ENCODE data around the gene NFATC1. TPM values are rescaled to one million over a fixed set of nuclear protein-coding genes. Genes with fewer than 3 reads are reported as not detected.

Gene NFATC1
- total RNA-seq, 1 donor from 2014 or later: 5.6 TPM

DNA sequence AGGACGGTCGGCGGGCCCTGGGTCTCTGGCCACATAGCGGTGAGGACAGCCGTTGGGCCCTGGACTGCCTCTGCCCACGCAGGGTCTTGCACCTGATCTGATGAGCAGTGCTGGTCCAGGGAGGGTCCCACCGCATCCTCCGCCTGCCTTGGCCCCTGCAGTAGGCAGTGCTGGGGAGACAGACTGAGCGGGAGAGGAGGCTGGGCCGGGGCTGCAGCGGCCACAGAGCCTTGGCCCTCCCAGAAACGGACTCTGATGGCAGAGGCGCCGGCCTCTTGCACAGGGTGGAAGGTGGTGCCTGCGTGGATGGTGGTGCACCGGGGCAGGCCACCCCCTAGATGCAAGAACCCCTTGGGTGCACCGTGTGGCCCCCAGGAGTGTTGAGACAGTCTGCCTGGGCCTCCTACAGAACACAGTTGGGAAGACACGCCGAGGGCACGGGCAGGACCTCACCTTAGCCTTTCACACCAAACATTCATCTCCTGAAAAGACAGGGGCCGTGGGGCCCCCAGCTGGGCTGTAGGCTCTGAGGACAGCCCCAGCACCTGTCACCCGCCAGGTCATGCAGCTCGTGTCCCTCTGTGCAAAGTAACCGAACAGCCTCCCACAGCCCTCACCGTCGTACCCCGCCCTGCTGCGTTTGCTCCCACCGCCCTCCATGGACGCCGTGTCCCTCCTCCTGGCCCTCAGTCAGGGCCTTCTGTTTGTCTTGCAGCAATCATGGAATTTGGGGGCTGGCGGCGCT lies 36.8 kb downstream of the NFATC1 start:
- no peaks in the 10 kb centered on the region for H3K27me3 Mint-ChIP-seq
- no peak for DNase-seq (ENCODE audit: low spot score, unreplicated experiment)
- H3K9me3 Mint-ChIP-seq (ENCODE audit: low read depth): no peaks in the 10 kb centered on the region
- no peaks in the 10 kb centered on the region for H3K36me3 Mint-ChIP-seq (ENCODE audit: insufficient read depth)
- no peak overlapping the region for H3K4me3 Mint-ChIP-seq (ENCODE audit: low read depth)
- H3K4me1 Mint-ChIP-seq (ENCODE audit: low read depth): no peaks in the 10 kb centered on the region
- no peak overlapping the region for H3K27ac Mint-ChIP-seq
- no peak for TF ChIP-seq CTCF (IDR thresholded peaks at IDR 0.05; ENCODE audit: unreplicated experiment)

GRCh38 chr18:79433431-79433830 lies 37.7 kb downstream of the NFATC1 start:
- no peak for TF ChIP-seq CTCF (IDR thresholded peaks at IDR 0.05; ENCODE audit: unreplicated experiment)
- H3K4me3 Mint-ChIP-seq (ENCODE audit: low read depth): no peak overlapping the region
- H3K27ac Mint-ChIP-seq: no peak overlapping the region
- no peak for DNase-seq (ENCODE audit: low spot score, unreplicated experiment)
- no peaks in the 10 kb centered on the region for H3K9me3 Mint-ChIP-seq (ENCODE audit: low read depth)
- H3K36me3 Mint-ChIP-seq (ENCODE audit: insufficient read depth): no peaks in the 10 kb centered on the region
- peaks cover 5% of the 10 kb centered on the region for H3K4me1 Mint-ChIP-seq (ENCODE audit: low read depth)
- H3K27me3 Mint-ChIP-seq: peaks cover 3% of the 10 kb centered on the region

- Mint-ChIP-seq H3K27me3 (peaks cover 3% of the 10 kb centered on the region), H3K4me1 (ENCODE audit: low read depth) (peaks cover 8% of the 10 kb centered on the region), H3K36me3 (ENCODE audit: insufficient read depth) (no peaks in the 10 kb centered on the region), H3K9me3 (ENCODE audit: low read depth) (no peaks in the 10 kb centered on the region), H3K4me3 (ENCODE audit: low read depth) (no peak overlapping the region), H3K27ac (no peak overlapping the region)
- no peak for TF ChIP-seq CTCF (IDR thresholded peaks at IDR 0.05; ENCODE audit: unreplicated experiment)
- no peak for DNase-seq (ENCODE audit: low spot score, unreplicated experiment)
Measured at GRCh38 chr18:79434607-79435401, 39.1 kb downstream of the NFATC1 start.

DNA sequence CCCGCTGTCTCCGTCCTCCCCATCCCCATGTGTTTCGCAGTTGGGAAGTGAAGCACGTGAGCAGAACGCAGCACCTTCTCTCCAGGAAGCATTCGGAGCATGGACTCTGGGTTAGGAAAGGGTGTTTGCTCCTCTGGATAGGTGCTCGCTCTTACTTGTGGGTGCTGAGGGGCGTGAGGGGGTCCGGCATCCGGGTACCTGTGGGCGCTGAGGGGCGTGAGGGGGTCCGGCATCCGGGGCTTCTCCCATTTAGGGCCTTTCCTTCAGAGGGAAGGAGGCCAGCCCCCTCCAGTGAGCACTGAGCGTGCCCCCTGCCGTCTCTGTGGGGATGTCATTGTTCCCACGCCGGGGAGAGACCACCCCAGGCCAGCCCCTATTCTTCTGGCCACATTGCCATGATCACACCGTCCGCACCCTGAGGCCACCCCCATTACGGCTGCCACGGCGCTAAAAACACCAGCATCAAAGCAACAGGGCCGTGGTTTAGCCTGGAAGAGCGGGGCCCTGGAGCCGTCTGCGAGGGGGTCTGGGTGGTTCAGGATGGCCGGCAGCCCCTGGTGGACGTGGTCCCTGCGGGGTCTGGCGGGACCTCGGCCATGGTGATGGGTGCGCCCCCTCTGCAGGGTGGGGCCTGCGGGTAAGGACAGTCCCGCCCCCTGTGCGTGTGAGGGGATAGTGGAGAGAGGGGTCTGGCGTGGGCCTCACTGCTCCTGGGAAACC lies 41.0 kb downstream of the NFATC1 start:
- no peak for TF ChIP-seq CTCF (IDR thresholded peaks at IDR 0.05; ENCODE audit: unreplicated experiment)
- H3K36me3 Mint-ChIP-seq (ENCODE audit: insufficient read depth): no peaks in the 10 kb centered on the region
- DNase-seq (ENCODE audit: low spot score, unreplicated experiment): no peak
- H3K4me1 Mint-ChIP-seq (ENCODE audit: low read depth): peaks cover 8% of the 10 kb centered on the region
- no peak overlapping the region for H3K27ac Mint-ChIP-seq
- H3K9me3 Mint-ChIP-seq (ENCODE audit: low read depth): no peaks in the 10 kb centered on the region
- peaks cover 3% of the 10 kb centered on the region for H3K27me3 Mint-ChIP-seq
- H3K4me3 Mint-ChIP-seq (ENCODE audit: low read depth): no peak overlapping the region

All from progenitor cell of endocrine pancreas (in vitro differentiated cells).